ENCODE results near the gene APOM. TPM values are rescaled to one million over a fixed set of nuclear protein-coding genes. Genes with fewer than 3 reads are reported as not detected.
A peak's percentile ranks its signal among the peaks of the same experiment; 100 is the strongest.

Gene APOM
- total RNA-seq = 0.69 and 0.80 TPM in 2 replicates

DNA sequence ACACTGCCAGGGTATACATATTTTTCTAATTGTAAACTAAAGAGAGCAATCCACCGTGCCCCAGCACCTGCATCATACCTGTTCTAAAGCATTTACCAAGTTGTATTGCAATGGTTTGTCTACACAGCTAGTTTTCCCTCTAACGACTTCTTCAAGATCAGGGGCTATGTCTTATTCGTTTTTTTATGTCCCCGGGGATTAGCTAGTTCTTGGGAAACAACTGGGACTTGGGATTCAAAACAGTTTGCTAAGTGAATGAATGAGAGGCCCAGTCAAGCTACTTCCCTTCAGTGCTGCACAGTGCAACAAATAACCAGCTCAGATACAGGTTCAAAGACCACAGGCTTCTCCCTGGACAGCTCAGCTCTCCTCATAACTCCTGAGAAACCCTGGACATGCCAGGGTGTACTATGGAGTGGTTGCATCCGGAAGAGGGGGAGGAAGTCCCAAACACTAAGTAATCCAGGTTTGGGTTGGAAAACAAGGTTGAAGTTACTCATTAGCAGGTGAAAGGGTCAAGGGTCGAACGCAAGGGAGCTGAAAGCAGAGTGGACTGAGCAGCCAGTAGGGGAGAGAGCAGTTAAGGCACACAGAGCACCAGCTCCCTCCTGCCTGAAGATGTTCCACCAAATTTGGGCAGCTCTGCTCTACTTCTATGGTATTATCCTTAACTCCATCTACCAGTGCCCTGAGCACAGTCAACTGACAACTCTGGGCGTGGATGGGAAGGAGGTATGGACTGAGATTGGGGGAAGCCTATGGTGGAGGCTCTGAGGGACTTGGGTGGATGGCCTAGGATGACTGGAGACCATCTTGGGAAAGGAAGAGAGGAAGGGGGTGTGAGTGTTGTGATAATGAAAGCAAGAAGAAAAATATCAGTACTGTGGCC, at the start of gene APOM:
Gene APOM, plus strand, starts transcription at position 546 of the 889 bp plus-strand sequence. Its CDS starts 73 bp downstream, at position 619.
- peak; percentile 77 for DNase-seq (ENCODE audit: low read depth)

DNA sequence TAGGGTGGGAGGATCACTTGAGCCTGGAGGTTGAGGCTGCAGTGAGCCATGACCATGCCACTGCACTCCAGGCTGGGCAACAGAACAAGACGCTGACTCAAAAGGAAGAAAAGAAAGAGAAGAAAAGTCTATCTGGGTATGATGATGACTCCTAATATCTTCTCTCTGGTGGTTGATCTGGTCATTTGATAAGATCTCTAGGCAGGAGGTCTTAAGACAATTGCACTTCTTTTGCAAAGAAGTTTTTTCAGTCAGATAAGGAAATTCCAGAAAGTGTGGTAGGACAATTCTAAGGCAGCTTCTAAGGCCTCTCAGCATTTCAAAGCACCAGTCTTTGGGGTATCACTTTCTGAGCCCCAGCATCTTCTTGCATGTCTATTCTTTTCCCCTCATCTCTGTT, 48.4 kb upstream of the APOM start:
- no peak for DNase-seq (ENCODE audit: low read depth)

DNA sequence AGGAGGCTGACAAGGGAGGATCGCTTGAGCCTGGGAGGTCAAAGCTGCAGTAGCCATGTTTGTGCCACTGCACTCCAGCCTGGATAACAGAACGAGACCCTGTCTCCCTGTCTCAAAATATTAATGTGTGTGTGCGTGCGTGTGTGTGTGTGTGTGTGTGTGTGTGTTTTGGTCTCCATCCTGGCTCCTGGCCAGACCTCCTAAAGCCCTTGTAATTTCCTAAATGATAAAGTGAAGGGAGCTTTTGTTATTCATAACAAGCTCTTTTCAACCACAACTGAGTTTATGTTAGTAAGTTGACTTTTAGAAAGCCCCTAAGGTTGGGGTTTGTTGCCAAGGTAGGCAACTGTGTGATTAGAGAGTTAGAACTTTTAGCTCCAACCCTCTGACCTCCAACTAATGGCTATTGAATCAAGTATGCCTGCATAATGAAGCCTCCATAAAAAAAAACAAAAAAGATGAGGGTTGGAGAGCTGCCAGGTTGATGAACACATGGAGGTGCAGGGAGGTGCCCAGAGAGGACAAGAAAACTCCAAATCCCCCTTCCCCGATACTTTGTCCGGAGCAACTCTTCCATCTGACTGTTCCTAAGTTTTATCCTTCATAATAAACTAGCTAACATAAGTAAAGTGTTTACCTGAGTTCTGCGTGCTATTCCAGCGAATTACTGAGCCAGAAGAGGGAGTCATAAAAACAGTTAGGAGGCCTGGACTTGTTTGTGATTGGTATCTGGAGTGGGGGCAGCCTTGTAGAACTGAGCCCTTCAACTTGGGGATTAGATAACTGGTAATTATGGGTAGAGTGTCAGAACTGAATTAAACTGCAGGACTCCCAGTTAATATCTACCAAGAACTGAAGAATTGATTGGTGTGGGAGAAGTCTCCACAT, 45.9 kb upstream of the APOM start:
- no peak for DNase-seq (ENCODE audit: low read depth)

DNA sequence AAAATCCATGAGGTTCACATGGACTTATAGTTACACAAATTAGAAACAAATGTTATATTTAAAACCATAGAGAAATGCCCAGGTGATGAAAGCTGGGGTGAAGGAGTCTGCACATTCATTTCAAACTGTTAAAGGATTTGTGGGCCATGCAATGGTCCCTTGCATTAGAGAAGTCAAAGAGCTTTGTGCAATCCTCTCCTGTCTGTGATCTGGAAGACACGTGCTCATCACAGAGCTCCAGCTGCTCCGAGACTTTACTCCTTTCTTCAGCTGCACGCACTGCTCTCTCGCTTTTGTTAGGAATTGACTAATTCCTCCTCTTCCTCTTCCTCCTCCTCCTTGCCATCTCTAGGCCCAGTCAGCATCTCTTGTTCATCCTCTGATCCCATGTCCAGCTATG, 44.7 kb upstream of the APOM start:
- no peak for DNase-seq (ENCODE audit: low read depth)

DNA sequence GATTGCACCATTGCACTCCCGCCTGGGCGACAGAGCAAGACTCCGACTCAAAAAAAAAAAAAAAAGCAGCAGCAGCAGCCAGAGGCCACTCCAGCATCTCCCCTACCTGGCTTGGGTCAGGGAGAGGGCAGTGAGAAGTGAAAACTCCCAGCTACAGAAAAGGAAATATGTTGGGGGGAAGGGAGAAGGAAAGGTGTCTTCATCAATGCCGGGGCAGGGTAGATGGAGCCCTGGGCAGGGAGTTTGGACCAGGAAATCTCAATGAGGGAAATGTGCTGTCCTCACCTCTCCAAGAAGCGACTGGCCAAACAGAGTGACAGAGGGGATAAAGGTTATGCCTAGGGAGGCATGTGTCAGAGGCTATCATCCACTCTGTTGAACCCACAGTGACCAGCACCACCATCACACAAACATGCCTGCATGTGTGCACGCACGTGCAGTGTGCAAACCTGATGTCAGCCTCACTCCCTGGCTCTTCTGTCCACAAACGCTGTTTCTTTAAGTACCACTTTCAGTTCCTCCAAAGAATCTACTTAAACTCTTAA, 41.5 kb upstream of the APOM start:
- DNase-seq (ENCODE audit: low read depth) = no peak

DNA sequence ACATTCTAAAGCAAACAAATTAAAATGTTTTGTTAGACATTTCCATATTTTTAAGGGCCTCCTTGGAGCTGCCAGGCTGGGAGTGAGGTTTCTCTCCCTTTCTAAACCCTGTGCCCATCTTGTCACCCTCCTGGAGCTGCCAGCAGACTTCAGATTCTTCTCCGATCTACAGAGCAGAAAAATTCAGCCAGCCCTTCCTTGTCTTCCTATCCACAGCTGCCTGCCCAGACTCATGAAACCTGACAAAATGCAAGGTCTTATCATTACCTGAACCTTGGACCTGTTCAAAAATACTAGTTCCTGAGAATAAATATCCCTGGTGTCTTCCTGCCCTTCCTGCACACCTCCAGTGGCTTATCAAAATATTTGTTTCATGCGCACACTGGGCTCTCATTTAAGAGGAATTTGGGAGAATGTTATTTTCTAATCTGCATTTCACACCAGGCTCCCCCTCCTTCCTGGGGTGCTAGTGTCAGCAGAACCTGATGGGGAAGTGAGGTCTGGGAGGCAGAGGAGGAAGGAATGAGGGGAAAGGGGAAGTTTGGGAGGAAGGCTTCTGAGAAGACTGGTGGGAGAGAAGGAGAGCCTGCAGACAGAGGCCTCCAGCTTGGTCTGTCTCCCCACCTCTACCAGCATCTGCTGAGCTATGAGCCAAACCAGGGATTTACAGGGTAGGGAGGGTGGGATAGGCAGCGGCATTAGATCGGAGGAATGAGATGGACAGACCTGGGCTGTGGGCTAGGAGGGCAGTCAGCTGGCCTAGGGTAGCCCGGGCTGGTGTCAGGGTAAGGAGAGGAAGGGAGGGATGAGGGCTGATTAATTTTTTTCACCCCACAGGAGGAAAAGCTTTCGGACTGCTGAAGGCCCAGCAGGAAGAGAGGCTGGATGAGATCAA, 40.8 kb upstream of the APOM start, which contains the start of gene AIF1:
Gene AIF1, plus strand, starts transcription at position 551 of the 895 bp plus-strand sequence. Its CDS starts 96 bp downstream, at position 647.
- DNase-seq (ENCODE audit: low read depth) = no peak

DNA sequence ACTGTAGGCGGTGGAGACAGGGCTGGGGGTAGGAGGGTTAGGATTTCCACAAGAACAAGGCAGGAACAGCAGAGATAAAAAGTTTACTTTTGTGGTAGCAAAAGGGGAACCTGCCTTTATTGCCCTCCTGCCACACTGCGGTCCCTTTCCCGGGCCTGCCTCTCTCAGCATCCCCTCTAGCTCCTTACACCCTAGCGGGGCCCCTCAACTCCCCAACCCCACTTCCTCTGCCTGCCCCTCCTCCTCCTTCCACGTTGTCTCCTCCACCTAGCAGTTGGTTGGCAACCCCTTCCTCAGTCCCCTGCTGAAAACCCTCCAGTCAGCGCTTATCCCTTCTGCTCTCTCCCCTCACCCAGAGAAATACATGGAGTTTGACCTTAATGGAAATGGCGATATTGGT, 39.9 kb upstream of the APOM start:
- no peak for DNase-seq (ENCODE audit: low read depth)

DNA sequence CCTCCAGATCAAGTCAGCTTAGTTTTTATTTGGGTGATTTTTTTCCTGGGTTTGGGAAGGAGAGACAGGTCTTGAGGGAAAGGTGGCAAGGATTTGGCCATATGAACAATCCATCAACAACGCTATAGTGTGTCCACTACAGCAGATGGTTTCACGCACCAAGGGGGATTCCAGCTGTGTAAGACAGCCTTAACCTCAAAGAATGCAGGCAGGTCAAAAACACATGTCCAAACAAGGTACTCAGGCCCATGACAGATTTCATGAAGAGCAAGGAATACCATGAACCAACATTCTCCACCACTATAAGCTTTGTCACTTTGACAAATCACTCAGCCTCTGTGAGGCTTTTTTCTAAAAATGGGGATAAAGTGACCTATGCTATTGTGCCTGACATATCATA, 38.7 kb upstream of the APOM start:
- no peak for DNase-seq (ENCODE audit: low read depth)

DNA sequence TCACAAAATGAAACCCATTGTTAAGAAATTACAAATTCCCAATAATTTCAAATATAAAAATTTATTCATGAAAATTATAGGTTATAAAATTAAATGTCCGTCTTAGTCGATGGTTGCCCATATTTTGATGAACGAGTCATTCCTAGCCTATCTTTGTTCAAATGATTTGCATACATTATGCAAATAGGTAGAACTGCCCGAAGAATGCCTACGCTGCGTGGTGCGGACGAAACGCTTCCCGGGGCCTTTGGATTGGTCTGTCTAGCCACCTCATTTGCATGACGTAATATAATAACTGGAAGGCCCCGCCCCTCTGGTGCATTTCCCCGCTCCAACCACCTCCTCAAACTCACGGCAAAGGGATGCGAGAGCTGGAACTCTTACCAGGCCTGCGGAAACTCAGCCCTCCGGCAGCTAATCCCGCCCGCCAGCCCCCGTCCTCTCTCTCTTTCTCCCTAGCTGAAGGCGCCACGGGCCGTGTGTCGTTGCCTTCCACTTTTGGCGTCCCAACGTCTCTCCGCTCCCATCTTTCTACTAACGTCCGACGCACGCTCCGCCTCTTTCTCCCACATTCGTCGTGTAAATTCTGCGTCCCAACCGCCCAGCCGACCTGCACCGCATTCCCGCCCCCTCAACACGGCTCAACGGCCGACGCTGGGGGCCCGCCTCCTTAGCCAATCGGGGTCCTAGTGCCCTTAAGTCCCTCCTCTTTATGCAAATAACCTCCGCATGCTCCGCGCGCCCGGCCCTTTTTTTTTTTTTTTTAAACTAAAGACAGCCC, 35.7 kb upstream of the APOM start:
- peak; percentile 95 for DNase-seq (ENCODE audit: low read depth)

DNA sequence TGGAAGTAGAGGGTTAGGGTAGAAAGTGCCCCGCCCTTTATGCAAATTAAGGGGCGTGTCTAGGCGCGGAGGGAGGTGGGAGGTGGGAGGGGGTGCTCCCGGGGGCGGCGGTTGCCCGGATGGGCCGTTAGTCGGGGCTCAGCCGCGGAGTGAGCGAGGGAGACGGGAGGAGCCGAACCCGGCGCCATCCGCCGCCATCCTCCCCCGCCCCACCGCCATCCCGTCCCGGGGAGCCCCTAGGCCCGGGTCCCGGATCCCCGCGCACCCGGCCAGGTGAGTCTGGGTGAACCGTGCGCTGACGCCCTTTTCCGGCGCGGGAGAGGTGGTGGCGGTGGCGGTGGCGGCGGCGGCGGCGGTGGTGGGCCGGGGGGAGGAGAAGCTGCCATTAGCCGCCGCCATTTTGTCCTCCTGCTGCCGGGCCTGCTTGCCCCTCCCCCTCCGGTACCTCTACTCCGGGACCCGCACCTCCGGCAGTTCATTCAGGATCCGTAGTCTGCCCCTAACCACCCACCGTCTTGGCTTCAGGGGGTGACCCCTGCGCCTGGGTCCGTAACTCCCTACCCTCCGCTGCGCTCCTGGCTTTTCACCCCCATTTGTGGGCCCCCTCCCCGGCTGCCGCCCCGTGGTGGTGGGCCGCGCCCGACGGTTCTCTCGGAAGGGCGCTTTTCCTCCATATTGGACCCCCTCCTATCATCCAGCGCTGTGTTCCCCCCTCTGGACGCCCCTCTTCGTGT, 34.9 kb upstream of the APOM start, which contains the start of gene PRRC2A:
Gene PRRC2A, plus strand, starts transcription at position 130 of the 734 bp plus-strand sequence. CDS start 2,075 bp downstream, outside the sequence.
- no peak for DNase-seq (ENCODE audit: low read depth)

DNA sequence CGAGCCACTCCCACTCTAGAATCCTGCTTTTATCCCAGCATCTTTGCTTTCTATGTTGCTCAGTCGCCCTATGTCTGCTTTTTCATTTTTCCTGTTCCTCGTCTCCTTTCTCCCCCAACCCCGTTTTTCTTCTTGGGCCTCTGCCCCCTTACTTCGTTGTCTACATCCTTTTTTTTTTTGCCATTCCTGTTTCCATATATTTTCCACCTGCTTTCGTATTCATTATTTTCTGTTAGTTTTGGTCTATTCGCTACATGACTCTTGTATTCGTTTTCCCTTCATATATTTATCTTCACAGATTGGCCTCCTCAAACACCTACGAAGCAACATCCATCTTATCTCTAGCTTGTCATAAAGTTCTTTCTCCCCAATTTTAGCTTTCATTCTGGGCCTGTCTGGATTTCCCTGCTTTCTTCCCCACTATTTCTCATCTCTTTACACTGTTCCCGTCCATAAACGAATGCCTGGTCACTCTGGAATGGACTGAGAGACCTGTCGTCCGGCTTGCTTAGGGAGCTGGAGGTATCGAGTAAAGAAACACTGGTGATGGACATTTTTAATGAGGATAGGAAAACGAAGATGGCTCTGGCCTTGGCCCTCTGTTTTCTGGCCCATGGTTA, 34.3 kb upstream of the APOM start:
- no peak for DNase-seq (ENCODE audit: low read depth)

DNA sequence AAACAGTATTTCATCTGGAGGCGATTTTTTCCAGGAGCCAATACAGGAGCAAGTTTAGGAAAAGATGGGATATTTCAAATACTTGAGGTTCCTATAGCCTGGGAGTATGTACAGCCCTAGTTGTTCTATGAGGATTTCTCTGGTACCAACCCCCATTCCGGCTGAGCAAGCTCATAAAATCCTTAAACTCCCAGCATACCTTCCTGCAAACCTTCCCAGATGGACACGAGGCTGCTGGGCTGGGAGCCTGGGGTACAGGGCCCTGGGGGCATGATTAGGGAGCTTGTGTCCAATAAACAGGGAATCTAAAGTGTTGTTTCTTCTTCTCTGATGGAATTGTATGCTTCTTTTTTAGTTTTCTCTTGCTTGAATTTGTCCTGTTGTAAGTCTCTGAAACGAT, 33.7 kb upstream of the APOM start:
- DNase-seq (ENCODE audit: low read depth) = no peak

DNA sequence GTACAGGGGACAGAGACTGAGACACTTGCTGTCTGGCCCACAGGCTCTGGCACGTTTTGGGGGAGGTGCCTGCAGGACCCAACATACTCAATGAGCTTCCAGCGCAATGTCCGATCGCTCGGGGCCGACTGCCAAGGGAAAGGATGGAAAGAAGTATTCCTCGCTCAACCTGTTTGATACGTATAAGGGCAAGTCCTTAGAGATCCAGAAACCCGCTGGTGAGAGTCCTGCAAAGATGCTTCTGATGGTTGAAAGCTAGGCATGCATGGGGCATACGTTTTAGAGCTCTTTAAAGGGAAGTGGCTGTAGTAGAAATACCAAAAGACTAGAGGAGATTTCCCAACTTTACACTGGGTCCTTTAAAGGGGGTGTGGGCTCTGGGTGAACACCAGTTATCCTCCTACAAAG, 33.0 kb upstream of the APOM start:
- no peak for DNase-seq (ENCODE audit: low read depth)

DNA sequence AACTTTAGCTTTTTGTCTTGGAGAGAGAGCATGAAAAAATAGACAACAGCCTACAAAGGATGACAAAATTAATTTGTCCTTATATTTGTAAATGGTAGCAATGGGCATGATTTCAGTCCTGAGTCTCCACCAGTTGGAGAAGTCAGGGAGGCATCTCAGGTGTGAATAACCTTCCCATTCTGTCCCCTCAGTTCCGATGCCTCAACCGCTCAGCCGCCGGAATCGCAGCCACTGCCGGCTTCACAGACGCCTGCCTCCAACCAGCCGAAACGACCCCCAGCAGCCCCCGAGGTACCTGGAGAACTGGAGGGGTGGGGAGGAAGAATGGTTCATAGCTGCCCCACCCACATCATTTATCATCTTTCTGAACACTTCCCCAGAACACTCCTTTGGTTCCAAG, 31.6 kb upstream of the APOM start:
- DNase-seq (ENCODE audit: low read depth) = no peak

DNA sequence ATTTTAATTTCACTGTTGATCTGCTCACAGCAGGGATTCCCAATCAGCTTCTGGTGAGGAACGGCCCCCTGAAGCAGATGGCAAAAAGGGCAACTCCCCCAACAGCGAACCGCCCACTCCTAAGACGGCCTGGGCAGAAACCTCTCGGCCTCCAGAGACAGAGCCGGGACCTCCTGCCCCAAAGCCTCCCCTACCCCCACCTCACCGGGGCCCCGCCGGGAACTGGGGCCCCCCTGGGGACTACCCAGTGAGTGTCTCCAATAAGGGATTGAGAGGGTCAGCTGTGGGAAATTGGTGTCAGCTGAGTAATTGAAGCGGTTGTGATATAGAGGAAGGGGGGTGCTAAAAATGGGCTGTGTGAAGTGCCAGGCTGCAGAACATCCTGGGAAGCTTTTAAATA, 28.7 kb upstream of the APOM start:
- DNase-seq (ENCODE audit: low read depth) = no peak

DNA sequence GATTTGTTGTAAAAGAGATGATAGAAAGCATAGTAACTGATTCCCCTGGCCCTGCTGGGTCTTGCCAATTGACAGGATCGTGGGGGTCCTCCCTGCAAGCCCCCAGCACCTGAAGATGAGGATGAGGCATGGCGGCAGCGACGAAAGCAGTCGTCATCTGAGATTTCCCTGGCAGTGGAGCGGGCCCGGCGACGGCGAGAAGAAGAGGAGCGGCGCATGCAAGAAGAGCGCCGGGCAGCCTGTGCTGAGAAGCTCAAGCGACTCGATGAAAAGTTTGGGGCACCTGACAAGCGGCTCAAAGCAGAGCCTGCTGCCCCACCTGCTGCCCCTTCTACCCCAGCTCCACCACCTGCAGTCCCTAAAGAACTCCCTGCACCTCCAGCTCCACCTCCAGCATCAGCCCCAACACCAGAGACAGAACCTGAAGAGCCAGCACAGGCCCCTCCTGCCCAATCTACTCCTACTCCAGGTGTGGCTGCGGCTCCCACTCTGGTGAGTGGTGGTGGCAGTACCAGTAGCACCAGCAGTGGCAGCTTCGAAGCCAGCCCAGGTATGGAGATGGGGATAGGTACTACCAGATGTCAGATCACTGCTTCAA, 27.9 kb upstream of the APOM start:
- no peak for DNase-seq (ENCODE audit: low read depth)

DNA sequence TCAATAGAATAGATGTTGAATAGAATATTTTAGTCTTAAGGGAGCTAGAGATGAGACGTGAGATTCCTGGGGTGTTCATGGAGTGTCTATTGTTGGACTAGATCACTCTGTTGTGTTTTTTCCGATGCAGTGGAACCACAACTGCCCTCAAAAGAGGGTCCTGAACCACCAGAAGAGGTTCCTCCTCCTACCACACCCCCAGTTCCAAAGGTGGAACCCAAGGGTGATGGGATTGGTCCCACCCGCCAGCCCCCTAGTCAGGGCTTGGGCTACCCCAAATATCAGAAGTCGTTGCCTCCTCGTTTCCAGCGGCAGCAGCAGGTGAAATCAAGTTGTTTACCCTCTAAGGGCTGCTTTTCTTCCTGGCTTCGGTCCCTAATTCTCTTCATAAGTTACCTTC, 26.7 kb upstream of the APOM start:
- DNase-seq (ENCODE audit: low read depth) = no peak

DNA sequence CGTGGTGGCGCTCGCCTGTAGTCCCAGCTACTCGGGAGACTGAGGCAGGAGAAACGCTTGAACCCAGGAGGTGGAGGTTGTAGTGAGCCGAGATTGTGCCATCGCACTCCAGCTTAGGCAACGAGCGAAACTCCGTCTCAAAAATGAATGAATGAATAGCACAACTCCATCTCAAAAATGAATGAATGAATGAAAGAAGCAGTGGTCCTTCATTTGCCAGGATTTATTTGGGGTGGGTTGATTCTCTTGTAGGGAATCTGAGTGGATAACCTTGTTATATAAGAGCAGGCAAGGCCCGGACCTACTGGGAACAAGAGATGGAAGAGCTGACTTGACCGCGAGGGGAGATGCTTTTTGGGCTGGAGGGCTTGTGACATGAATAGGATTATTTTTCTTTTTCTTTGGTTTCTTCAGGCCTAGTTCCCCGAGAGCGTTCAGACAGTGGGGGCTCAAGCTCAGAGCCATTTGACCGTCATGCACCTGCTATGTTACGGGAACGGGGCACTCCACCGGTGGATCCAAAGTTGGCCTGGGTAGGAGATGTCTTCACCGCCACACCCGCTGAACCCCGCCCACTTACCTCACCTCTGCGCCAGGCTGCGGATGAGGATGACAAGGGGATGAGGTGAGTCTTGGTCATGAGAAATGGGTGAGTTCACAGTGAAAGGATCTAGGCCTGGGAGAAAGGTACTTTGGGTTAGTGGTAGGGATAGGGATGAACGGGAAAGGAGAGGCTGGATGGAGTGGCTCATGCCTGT, 25.3 kb upstream of the APOM start:
- no peak for DNase-seq (ENCODE audit: low read depth)

All from renal cortical epithelial cell (primary cell).